AG09319 (cell line): ENCODE results near the gene ACAD11.
"Not testable (repeated sequence)": the region's sequence is repeated elsewhere in the genome, so short reads cannot be mapped to it uniquely, and the experiment has no call there.

Source experiments
- DNase-seq: peaks from one replicate; pipeline ENCODE4 v3.0.0-alpha.2; 2010; ENCODE audit warnings: low read depth; ENCODE audit errors: extremely low read depth
- TF ChIP-seq, protein P1 (sequence below): IDR thresholded peaks from 2 replicates; pipeline ENCODE4 v1.5.1; 2011; ENCODE audit warnings: low read depth, mild to moderate bottlenecking, inconsistent platforms, low read length, moderate library complexity

Gene ACAD11

DNA sequence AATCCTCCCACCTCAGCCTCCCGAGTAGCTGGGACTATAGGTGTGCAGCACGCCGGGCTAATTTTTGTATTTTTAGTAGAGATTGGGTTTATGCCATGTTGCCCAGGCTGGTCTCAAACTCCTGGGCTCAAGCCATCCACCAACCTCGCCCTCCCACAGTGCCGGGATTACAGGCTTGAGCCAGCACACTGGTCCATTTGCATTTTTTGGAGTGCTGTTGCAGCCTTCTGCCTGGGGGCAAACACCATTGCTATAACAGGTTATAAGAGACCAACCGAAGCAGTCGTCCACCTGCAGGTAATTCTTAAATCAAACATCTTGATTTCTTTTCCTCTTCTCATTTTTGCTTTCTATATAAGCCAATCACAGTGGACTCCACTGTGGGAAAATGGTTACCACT is 34.8 kb downstream of the ACAD11 start:
- DNase-seq, result no peak
- TF ChIP-seq, protein P1, sequence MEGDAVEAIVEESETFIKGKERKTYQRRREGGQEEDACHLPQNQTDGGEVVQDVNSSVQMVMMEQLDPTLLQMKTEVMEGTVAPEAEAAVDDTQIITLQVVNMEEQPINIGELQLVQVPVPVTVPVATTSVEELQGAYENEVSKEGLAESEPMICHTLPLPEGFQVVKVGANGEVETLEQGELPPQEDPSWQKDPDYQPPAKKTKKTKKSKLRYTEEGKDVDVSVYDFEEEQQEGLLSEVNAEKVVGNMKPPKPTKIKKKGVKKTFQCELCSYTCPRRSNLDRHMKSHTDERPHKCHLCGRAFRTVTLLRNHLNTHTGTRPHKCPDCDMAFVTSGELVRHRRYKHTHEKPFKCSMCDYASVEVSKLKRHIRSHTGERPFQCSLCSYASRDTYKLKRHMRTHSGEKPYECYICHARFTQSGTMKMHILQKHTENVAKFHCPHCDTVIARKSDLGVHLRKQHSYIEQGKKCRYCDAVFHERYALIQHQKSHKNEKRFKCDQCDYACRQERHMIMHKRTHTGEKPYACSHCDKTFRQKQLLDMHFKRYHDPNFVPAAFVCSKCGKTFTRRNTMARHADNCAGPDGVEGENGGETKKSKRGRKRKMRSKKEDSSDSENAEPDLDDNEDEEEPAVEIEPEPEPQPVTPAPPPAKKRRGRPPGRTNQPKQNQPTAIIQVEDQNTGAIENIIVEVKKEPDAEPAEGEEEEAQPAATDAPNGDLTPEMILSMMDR, result no peak

DNA sequence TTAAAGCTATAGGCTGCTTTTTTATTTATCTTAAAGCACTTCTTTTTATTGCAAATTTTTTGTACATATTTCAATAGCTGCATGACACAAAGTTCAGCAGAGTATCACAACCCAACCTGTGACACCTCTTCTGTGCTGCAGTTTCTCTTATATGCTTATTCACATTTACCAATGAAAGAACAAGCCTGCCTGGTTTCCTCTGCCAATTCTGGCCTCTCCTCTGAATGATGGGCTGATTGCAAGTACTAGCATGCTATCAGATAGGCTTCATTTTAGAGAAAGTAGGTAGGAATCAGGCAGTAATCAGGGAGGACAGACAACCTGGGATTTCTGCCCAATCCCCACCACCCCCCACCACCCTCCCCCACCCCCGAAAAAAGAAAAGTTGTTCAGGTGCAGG is 36.0 kb downstream of the ACAD11 start:
- DNase-seq, result no peak
- TF ChIP-seq, protein P1, result no peak

DNA sequence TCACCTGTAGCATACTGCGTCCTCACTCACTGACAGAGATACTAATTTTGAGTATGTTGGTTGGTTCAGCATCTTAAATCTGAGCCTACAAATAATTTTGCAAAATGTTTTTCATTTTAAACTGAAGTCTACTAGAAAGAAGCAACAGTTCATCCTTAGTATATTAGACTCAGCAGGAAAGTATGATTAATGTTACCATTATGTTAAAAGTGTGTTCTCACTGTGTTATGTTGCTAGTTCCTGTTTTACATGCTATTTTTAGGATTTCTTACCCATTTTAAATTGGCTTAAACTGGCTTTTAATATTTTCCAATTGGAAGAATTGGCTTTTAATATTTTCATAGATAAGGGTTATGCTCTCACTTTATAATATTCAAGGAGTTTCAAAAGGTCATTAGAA is 36.8 kb downstream of the ACAD11 start:
- TF ChIP-seq, protein P1, result no peak
- DNase-seq, result no peak

DNA sequence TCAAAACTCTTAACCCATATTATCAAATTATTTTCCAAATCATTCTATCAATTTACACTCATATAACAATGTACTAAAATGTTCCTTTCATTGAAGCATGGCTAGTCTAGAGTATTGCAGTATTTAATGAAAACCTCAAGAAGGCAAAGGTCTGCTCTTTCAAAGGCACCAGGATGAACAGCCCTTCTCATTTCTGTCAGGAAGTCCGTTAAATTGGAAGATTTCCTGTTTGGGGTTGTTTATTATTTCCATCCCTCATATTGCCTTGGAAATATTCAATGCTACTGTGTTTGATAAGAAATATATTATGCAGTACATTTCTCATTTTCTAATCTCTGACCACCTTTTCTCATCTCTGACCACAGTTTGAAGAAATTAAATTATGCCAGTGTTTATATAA is 37.5 kb downstream of the ACAD11 start:
- TF ChIP-seq, protein P1, result no peak
- DNase-seq, result no peak

DNA sequence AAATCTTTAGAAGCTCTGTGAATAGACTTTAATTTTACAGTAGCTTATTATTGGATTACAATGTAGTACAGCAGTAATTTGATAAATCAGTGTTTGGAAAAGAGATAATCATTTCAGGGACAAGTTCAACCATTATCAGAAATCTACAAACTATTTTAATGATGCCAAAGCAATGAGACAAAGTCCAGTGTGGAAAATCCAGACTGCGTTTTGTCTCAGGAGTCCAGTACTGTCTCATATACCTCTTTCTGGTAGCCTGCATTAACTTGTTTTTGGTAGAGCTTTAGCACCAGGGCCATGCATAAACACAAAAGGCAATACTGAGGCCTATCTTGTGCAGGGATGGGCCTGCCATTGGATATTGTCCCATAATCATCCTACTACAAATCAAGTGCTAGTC is 42.8 kb downstream of the ACAD11 start:
- DNase-seq, result no peak
- TF ChIP-seq, protein P1, result no peak

DNA sequence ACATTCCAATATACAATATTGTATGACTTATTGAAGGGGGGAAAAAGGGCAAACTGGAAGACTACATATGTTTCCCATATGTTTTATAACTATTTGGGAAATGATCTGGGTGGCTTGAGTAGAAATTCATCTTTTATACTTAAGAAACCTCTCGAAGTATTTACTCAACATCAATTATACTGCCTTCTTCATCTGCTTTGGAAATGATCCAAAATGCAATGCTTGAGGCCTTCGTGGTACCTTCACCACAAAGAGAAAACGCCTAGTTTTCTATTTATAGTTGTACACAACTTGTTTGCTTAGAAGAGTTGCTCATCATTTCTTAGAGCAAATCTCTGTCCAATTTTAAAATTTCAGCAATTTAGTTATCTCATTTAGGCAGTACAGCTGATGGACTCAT is 43.7 kb downstream of the ACAD11 start:
- DNase-seq, result no peak
- TF ChIP-seq, protein P1, result no peak

DNA sequence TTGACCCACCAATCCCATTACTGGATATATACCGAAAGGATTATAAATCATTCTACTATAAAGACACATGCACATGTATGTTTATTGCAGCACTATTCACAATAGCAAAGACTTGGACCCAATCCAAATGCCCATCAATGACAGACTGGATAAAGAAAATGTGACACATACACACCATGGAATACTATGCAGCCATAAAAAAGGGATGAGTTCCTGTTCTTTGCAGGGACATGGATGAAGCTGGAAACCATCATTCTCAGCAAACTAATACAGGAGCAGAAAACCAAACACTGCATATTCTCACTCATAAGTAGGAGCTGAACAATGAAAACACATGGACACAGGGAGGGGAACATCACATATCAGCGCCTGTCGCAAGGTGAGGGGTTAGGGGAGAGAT is 44.3 kb downstream of the ACAD11 start:
- not testable (repeated sequence) for DNase-seq

DNA sequence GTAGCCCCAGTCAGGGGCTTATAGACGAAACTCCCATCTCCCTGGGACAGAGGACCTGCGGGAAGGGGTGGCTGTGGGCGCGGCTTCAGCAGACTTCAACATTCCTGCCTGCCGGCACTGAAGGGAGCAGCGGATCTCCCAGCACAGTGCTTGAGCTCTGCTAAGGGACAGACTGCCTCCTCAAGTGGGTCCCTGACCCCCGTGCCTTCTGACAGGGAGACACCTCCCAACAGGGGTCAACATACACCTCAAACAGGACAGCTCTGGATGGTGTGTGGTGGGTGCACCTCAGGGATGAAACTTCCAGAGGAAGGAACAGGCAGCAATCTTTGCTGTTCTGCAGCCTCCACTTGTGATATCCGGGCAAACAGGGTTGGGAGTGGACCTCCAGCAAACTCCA is 53.0 kb downstream of the ACAD11 start:
- DNase-seq, result not testable (repeated sequence)

DNA sequence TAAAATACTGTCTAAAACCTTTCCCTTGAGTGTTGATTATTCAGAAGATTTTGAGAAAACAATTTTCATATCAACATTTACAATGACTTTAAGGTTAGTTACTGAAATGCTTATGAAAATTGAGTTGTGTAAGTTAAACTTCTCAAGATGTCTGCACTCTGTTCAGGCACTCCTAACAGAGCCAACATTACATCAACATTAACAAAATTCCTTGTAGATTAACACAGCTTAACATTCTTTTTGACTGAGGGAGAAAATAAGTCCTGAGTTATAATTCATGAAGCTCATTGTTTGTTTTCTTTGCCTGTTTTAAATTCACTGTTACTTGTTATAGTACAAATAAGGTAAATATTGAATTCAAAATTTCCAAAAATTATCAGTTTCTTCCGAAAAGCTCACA is 53.5 kb downstream of the ACAD11 start:
- TF ChIP-seq, protein P1, result no peak
- no peak for DNase-seq
